GM21528 (cell line): ENCODE measurements around the gene SLC28A1.
"Not testable (repeated sequence)": the region's sequence is repeated elsewhere in the genome, so short reads cannot be mapped to it uniquely, and the experiment has no call there.

Experiments used
- ATAC-seq: cut with Tn5 transposase; IDR thresholded peaks from one replicate; pipeline ENCODE4 v1.9.1; 2021; ENCODE audit warnings: mild to moderate bottlenecking, moderate library complexity; ENCODE audit not compliant: unreplicated experiment, low FRiP score

The SLC28A1 gene

GRCh38 chr15:84987351-84987750 lies 102.9 kb downstream of the SLC28A1 start:
- not testable (repeated sequence) for ATAC-seq

- ATAC-seq, result no peak
Observed at GRCh38 chr15:84987949-84988624, 103.6 kb downstream of the SLC28A1 start.

- ATAC-seq, result no peak
Observed at GRCh38 chr15:84988909-84989644, 104.6 kb downstream of the SLC28A1 start.

- ATAC-seq, result no peak
Observed at GRCh38 chr15:84990507-84990906, 106.0 kb downstream of the SLC28A1 start.

GRCh38 chr15:84991014-84991712 lies 106.7 kb downstream of the SLC28A1 start:
- ATAC-seq, result no peak

GRCh38 chr15:84992157-84992944 lies 107.9 kb downstream of the SLC28A1 start:
- no peak for ATAC-seq
